Measurements from ENCODE around the gene RIPOR3. TPM values are rescaled to one million over a fixed set of nuclear protein-coding genes. Genes with fewer than 3 reads are reported as not detected.
"Not testable (repeated sequence)": the region's sequence is repeated elsewhere in the genome, so short reads cannot be mapped to it uniquely, and the experiment has no call there.

The RIPOR3 gene
- total and polyA plus RNA-seq, 4 donors: 5.6 to 90.3 (median 16.3) TPM

DNA sequence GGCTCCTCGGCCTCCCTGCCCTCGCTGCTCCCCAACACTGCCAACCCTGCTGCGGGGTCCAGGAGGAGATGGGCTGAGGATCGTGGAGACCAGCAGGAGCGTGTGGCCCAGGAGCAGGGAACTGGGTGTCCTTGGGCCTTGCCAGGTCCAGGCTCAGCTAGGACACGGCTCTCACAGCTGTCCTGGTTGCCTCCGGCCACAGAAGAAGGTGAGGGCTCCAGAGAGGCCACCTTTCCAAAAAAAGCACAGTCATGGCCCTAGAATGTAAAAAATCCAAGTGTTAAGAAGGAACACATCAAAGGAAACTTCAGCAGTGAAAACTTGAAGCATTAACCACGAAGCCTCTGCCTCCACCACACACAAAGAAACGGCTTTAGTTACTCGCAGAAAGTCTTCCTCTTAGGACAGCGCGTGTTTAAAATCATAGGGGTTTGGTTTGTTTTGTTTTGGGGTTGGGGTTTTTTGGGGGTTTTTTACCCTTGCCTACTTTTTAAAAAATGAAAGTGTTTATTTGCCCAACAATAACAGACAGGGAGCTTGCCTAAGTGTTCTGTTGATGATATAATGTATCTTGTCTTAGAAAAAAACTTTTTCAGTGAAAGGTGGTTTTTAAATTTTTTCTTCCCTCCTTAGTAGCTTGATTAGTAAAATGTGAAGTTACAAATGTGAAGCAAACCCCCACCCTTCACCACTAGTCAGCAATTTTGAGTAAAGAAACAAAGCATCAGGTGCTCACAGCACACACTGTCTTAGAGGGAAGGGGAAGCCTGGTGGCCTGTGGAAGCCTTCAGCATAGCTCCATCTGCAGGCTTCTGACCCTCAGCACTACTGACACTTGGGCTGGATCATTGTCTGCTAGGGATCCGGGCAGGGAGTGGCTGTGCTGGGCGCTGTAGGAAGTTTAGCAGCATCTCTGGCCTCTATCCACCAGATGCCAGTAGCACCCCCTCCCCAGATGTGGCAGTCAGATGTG lies 121.2 kb downstream of the RIPOR3 start:
- peaks cover 9 to 20% (median 19%) of the 10 kb centered on the region in 4 donors for H3K4me1 ChIP-seq (ENCODE audit: control insufficient read depth in 4 of 4, insufficient read depth in 4 of 4, low read length in 3 of 4)
- no peak overlapping the region for H3K9ac ChIP-seq (ENCODE audit: low read depth in 1 of 2, low read length in 2 of 2)
- H3K4me3 ChIP-seq (ENCODE audit: low read depth in 1 of 3, low read length in 3 of 3): no peak overlapping the region
- no peaks in the 10 kb centered on the region for H3K9me3 ChIP-seq (ENCODE audit: control insufficient read depth in 4 of 4, low read length in 3 of 4)
- 91% methylated on average over 14 of the region's 14 CpGs for WGBS
- no peaks in the 10 kb centered on the region for H3K27me3 ChIP-seq (ENCODE audit: control insufficient read depth in 4 of 4, insufficient read depth in 4 of 4, low read length in 3 of 4)
- H3K36me3 ChIP-seq (ENCODE audit: control insufficient read depth in 4 of 4, insufficient read depth in 3 of 4, low read depth in 1 of 4, low read length in 3 of 4): peaks cover 4 to 25% (median 20%) of the 10 kb centered on the region in 4 donors
- DNase-seq (ENCODE audit: low spot score): no peak
- TF ChIP-seq RXRA (IDR thresholded peaks at IDR 0.05) (no peak), FOXA1 (IDR thresholded peaks at IDR 0.05) (no peak), JUND (IDR thresholded peaks at IDR 0.05) (no peak), SP1 (IDR thresholded peaks at IDR 0.05) (no peak), RAD21 (IDR thresholded peaks at IDR 0.05) (peak; percentile 65 to 69)
- TF ChIP-seq, protein P1, sequence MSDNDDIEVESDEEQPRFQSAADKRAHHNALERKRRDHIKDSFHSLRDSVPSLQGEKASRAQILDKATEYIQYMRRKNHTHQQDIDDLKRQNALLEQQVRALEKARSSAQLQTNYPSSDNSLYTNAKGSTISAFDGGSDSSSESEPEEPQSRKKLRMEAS (IDR thresholded peaks at IDR 0.05): no peak
- TF ChIP-seq, protein P2, sequence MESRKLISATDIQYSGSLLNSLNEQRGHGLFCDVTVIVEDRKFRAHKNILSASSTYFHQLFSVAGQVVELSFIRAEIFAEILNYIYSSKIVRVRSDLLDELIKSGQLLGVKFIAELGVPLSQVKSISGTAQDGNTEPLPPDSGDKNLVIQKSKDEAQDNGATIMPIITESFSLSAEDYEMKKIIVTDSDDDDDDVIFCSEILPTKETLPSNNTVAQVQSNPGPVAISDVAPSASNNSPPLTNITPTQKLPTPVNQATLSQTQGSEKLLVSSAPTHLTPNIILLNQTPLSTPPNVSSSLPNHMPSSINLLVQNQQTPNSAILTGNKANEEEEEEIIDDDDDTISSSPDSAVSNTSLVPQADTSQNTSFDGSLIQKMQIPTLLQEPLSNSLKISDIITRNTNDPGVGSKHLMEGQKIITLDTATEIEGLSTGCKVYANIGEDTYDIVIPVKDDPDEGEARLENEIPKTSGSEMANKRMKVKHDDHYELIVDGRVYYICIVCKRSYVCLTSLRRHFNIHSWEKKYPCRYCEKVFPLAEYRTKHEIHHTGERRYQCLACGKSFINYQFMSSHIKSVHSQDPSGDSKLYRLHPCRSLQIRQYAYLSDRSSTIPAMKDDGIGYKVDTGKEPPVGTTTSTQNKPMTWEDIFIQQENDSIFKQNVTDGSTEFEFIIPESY (IDR thresholded peaks at IDR 0.05): no peak
- TF ChIP-seq, protein P3, sequence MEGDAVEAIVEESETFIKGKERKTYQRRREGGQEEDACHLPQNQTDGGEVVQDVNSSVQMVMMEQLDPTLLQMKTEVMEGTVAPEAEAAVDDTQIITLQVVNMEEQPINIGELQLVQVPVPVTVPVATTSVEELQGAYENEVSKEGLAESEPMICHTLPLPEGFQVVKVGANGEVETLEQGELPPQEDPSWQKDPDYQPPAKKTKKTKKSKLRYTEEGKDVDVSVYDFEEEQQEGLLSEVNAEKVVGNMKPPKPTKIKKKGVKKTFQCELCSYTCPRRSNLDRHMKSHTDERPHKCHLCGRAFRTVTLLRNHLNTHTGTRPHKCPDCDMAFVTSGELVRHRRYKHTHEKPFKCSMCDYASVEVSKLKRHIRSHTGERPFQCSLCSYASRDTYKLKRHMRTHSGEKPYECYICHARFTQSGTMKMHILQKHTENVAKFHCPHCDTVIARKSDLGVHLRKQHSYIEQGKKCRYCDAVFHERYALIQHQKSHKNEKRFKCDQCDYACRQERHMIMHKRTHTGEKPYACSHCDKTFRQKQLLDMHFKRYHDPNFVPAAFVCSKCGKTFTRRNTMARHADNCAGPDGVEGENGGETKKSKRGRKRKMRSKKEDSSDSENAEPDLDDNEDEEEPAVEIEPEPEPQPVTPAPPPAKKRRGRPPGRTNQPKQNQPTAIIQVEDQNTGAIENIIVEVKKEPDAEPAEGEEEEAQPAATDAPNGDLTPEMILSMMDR (IDR thresholded peaks at IDR 0.05; ENCODE audit: low read depth, low read length, missing input control): peak; percentile 20
- TF ChIP-seq, protein P4, sequence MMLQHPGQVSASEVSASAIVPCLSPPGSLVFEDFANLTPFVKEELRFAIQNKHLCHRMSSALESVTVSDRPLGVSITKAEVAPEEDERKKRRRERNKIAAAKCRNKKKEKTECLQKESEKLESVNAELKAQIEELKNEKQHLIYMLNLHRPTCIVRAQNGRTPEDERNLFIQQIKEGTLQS (IDR thresholded peaks at IDR 0.05): no peak
- no peak overlapping the region for H3K27ac ChIP-seq (ENCODE audit: low read depth in 1 of 2, low read length in 2 of 2)

DNA sequence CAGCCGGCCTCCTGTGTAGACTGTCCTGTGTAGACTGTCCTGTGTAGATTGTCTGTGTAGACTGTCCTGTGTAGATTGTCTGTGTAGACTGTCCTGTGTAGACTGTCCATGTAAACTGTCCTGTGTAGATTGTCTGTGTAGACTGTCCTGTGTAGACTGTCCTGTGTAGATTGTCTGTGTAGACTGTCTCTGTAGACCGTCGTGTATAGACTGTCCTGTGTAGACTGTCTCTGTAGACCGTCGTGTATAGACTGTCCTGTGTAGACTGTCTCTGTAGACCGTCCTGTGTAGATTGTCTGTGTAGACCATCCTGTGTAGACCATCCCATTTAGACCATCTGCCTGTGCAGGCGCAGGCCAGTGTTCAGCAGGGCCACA lies 121.9 kb downstream of the RIPOR3 start:
- DNase-seq (ENCODE audit: low spot score); H3K9me3 ChIP-seq (ENCODE audit: control insufficient read depth in 4 of 4, low read length in 3 of 4); H3K27ac ChIP-seq (ENCODE audit: low read depth in 1 of 2, low read length in 2 of 2); H3K4me3 ChIP-seq (ENCODE audit: low read depth in 1 of 3, low read length in 3 of 3); H3K27me3 ChIP-seq (ENCODE audit: control insufficient read depth in 4 of 4, insufficient read depth in 4 of 4, low read length in 3 of 4); H3K9ac ChIP-seq (ENCODE audit: low read depth in 1 of 2, low read length in 2 of 2): not testable (repeated sequence)
- Histone ChIP-seq H3K4me1 (ENCODE audit: control insufficient read depth in 4 of 4, insufficient read depth in 4 of 4, low read length in 3 of 4) (peaks cover 9 to 20% (median 19%) of the 10 kb centered on the region in 4 donors), H3K36me3 (ENCODE audit: control insufficient read depth in 4 of 4, insufficient read depth in 3 of 4, low read depth in 1 of 4, low read length in 3 of 4) (peaks cover 4 to 22% (median 15%) of the 10 kb centered on the region in 4 donors)
- WGBS: 97% methylated on average over 7 of the region's 7 CpGs

DNA sequence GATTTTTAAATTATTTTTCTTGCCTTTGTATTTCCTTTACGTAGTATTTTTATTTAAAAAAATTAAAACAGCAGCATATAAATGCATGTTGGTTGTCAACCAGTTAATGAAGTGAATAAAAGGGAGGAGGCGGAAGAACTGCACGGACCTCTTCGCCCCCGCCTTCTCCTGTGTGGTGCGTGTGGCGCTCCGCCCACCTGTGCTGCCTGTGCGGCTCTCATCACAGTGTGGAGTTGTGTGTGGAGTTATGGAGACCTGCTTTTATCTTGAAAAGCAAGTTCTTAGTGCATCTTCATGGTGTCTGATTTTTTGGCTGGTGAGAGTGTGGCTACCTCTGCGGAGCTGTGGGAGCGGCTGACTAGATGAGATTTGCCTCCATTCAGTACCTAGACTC lies 122.8 kb downstream of the RIPOR3 start:
- 87% methylated on average over 11 of the region's 11 CpGs for WGBS
- Histone ChIP-seq H3K9me3 (ENCODE audit: control insufficient read depth in 4 of 4, low read length in 3 of 4) (no peaks in the 10 kb centered on the region), H3K27ac (ENCODE audit: low read depth in 1 of 2, low read length in 2 of 2) (no peak overlapping the region), H3K36me3 (ENCODE audit: control insufficient read depth in 4 of 4, insufficient read depth in 3 of 4, low read depth in 1 of 4, low read length in 3 of 4) (peaks cover 4 to 19% (median 15%) of the 10 kb centered on the region in 4 donors), H3K27me3 (ENCODE audit: control insufficient read depth in 4 of 4, insufficient read depth in 4 of 4, low read length in 3 of 4) (no peaks in the 10 kb centered on the region), H3K9ac (ENCODE audit: low read depth in 1 of 2, low read length in 2 of 2) (no peak overlapping the region), H3K4me3 (ENCODE audit: low read depth in 1 of 3, low read length in 3 of 3) (no peak overlapping the region), H3K4me1 (ENCODE audit: control insufficient read depth in 4 of 4, insufficient read depth in 4 of 4, low read length in 3 of 4) (peaks cover 7 to 15% (median 14%) of the 10 kb centered on the region in 4 donors)
- no peak for DNase-seq (ENCODE audit: low spot score)
- TF ChIP-seq RXRA (IDR thresholded peaks at IDR 0.05) (no peak), EGR1 (IDR thresholded peaks at IDR 0.05; ENCODE audit: low read depth in 2 of 2) (no peak), HNF4A (conservative IDR thresholded peaks at IDR 0.05) (no peak), FOXA1 (IDR thresholded peaks at IDR 0.05) (no peak), JUND (IDR thresholded peaks at IDR 0.05) (no peak), RAD21 (IDR thresholded peaks at IDR 0.05) (no peak)
- TF ChIP-seq, protein P3 (IDR thresholded peaks at IDR 0.05; ENCODE audit: low read depth, low read length, missing input control): no peak
- TF ChIP-seq, protein P5, sequence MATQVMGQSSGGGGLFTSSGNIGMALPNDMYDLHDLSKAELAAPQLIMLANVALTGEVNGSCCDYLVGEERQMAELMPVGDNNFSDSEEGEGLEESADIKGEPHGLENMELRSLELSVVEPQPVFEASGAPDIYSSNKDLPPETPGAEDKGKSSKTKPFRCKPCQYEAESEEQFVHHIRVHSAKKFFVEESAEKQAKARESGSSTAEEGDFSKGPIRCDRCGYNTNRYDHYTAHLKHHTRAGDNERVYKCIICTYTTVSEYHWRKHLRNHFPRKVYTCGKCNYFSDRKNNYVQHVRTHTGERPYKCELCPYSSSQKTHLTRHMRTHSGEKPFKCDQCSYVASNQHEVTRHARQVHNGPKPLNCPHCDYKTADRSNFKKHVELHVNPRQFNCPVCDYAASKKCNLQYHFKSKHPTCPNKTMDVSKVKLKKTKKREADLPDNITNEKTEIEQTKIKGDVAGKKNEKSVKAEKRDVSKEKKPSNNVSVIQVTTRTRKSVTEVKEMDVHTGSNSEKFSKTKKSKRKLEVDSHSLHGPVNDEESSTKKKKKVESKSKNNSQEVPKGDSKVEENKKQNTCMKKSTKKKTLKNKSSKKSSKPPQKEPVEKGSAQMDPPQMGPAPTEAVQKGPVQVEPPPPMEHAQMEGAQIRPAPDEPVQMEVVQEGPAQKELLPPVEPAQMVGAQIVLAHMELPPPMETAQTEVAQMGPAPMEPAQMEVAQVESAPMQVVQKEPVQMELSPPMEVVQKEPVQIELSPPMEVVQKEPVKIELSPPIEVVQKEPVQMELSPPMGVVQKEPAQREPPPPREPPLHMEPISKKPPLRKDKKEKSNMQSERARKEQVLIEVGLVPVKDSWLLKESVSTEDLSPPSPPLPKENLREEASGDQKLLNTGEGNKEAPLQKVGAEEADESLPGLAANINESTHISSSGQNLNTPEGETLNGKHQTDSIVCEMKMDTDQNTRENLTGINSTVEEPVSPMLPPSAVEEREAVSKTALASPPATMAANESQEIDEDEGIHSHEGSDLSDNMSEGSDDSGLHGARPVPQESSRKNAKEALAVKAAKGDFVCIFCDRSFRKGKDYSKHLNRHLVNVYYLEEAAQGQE (IDR thresholded peaks at IDR 0.05): no peak

Measured in liver (tissue), 9 donors.